Natural killer cell (primary cell): ENCODE measurements around the gene BCL2A1. TPM values are rescaled to one million over a fixed set of nuclear protein-coding genes. Genes with fewer than 3 reads are reported as not detected.

Experiments
- ATAC-seq, 3 donors: fragments of 150-1000 bp in 2 of 3; fragments of 200-7000 bp in 1 of 3; cut with Tn5 transposase; 1 replicate in 1 of 3; 2 replicates in 2 of 3; pipeline ENCODE4 v1.10.0; 2021; ENCODE audit warnings: mild to moderate bottlenecking in 2 of 3, moderate library complexity in 2 of 3
- DNase-seq, 2 donors: peaks; one replicate each; pipeline versions ENCODE4 v3.0.0 to v3.0.0-alpha.2; 2013 to 2021; ENCODE audit warnings: mixed read lengths in 1 of 2
- H3K27ac ChIP-seq: one replicate; pipeline ENCODE4 v1.5.1; 2013; ENCODE audit warnings: mild to moderate bottlenecking, low read length
- H3K27me3 ChIP-seq: one replicate; pipeline ENCODE4 v1.6.1; 2013; ENCODE audit warnings: low read length; ENCODE audit not compliant: control insufficient read depth, insufficient read depth
- H3K36me3 ChIP-seq: one replicate; pipeline ENCODE4 v1.6.1; 2013; ENCODE audit warnings: low read length; ENCODE audit not compliant: control insufficient read depth, insufficient read depth
- H3K4me1 ChIP-seq: one replicate; pipeline ENCODE4 v1.6.1; 2013; ENCODE audit warnings: low read length; ENCODE audit not compliant: control insufficient read depth, insufficient read depth
- H3K4me3 ChIP-seq: one replicate; pipeline ENCODE4 v1.5.1; 2013; ENCODE audit warnings: low read length
- H3K9me3 ChIP-seq: one replicate; pipeline ENCODE4 v1.6.1; 2013; ENCODE audit warnings: low read length; ENCODE audit not compliant: control insufficient read depth, insufficient read depth
- H3K27ac Mint-ChIP-seq, 2 donors: one replicate each; pipeline ENCODE4 v1.8.0; 2022; ENCODE audit warnings: mild to moderate bottlenecking in 2 of 2, mixed read lengths in 2 of 2, moderate library complexity in 1 of 2
- H3K27me3 Mint-ChIP-seq, 2 donors: one replicate each; pipeline ENCODE4 v1.8.0; 2022; ENCODE audit warnings: low read depth in 2 of 2, mixed read lengths in 2 of 2
- H3K36me3 Mint-ChIP-seq: one replicate; pipeline ENCODE4 v1.8.0; 2022; ENCODE audit warnings: mixed read lengths
- H3K4me1 Mint-ChIP-seq, 2 donors: one replicate each; pipeline ENCODE4 v1.8.0; 2022; ENCODE audit warnings: mixed read lengths in 2 of 2
- H3K4me3 Mint-ChIP-seq: one replicate; pipeline ENCODE4 v1.8.0; 2022; ENCODE audit warnings: mild to moderate bottlenecking, moderate library complexity, mixed read lengths
- H3K9me3 Mint-ChIP-seq, 2 donors: one replicate each; pipeline ENCODE4 v1.8.0; 2022; ENCODE audit warnings: mixed read lengths in 2 of 2
- CTCF ChIP-seq: fragments of 200-600 bp; IDR thresholded peaks from one replicate; pipeline ENCODE4 v1.8.0; 2022; ENCODE audit warnings: antibody characterized with exemption
- WGBS: methylation state at CpG from one replicate; pipeline ENCODE4 v1.1.7; 2013; ENCODE audit warnings: missing lambda C conversion rate; ENCODE audit not compliant: insufficient coverage; 5-methylcytosine and 5-hydroxymethylcytosine counted together
- intact Hi-C: fragments of 100-400 bp; cut with micrococcal nuclease; formaldehyde crosslinking; loops from one replicate; pipeline ENCODE4 v1.14.2; 2022
- total RNA-seq, 4 donors: library from RNA; stranded (reverse); fragments of 120-200 nt in 1 of 4; gene quantifications; one replicate each; pipeline versions ENCODE4 v1.2.3 to v1.2.4, GENCODE V29; 2013 to 2022

BCL2A1 gene
- total RNA-seq, 3 donors from 2014 or later (not counting 1 experiment from before 2014, with no cell fraction given) = 16.5 to 61.3 (median 42.2) TPM

- no peak for DNase-seq
- TF ChIP-seq CTCF = no peak
- intact Hi-C loops = no loop called here
- H3K4me1 ChIP-seq = peaks cover 18% of the 10 kb centered on the region
- Mint-ChIP-seq H3K27me3 (no peaks in the 10 kb centered on the region), H3K4me1 (no peaks in the 10 kb centered on the region), H3K36me3 (no peaks in the 10 kb centered on the region), H3K27ac (peak overlapping the region in 1 of 2 donors; percentile 51), H3K9me3 (no peaks in the 10 kb centered on the region), H3K4me3 (no peak overlapping the region)
- no peak for ATAC-seq
- H3K27me3 ChIP-seq = no peaks in the 10 kb centered on the region
- no peaks in the 10 kb centered on the region for H3K36me3 ChIP-seq
- peak overlapping the region; percentile 74 for H3K27ac ChIP-seq
- no peak overlapping the region for H3K4me3 ChIP-seq
- no peaks in the 10 kb centered on the region for H3K9me3 ChIP-seq
- WGBS = 89% methylated on average over 6 of the region's 6 CpGs
Measured at GRCh38 chr15:79978260-79978654, 7.3 kb upstream of the BCL2A1 start.

GRCh38 chr15:79977431-79978054 is 6.5 kb upstream of the BCL2A1 start:
- H3K4me3 Mint-ChIP-seq = no peak overlapping the region
- no peaks in the 10 kb centered on the region for H3K36me3 ChIP-seq
- no peaks in the 10 kb centered on the region for H3K9me3 Mint-ChIP-seq
- DNase-seq = no peak
- H3K27ac ChIP-seq = peak overlapping the region; percentile 74
- TF ChIP-seq CTCF = no peak
- no peaks in the 10 kb centered on the region for H3K36me3 Mint-ChIP-seq
- H3K27ac Mint-ChIP-seq = peak overlapping the region in 1 of 2 donors; percentile 5
- no peaks in the 10 kb centered on the region for H3K9me3 ChIP-seq
- no peaks in the 10 kb centered on the region for H3K27me3 ChIP-seq
- no peaks in the 10 kb centered on the region for H3K4me1 Mint-ChIP-seq
- intact Hi-C loops = no loop called here
- WGBS = 37% methylated on average over 8 of the region's 9 CpGs
- no peaks in the 10 kb centered on the region for H3K27me3 Mint-ChIP-seq
- ATAC-seq = peak in 2 of 3 donors; percentile 29 to 75
- H3K4me3 ChIP-seq = no peak overlapping the region
- peaks cover 18% of the 10 kb centered on the region for H3K4me1 ChIP-seq

GRCh38 chr15:79973456-79974195 is 2.6 kb upstream of the BCL2A1 start:
- Histone ChIP-seq H3K36me3 (no peaks in the 10 kb centered on the region), H3K27me3 (no peaks in the 10 kb centered on the region), H3K9me3 (no peaks in the 10 kb centered on the region), H3K4me1 (peaks cover 22% of the 10 kb centered on the region), H3K27ac (no peak overlapping the region), H3K4me3 (no peak overlapping the region)
- ATAC-seq = no peak
- Mint-ChIP-seq H3K36me3 (no peaks in the 10 kb centered on the region), H3K9me3 (no peaks in the 10 kb centered on the region), H3K27me3 (no peaks in the 10 kb centered on the region), H3K4me3 (no peak overlapping the region), H3K27ac (no peak overlapping the region), H3K4me1 (peaks cover 20 to 22% of the 10 kb centered on the region in 2 donors)
- DNase-seq = peak in 1 of 2 donors; percentile 23
- intact Hi-C loops = no loop called here
- WGBS = 79% methylated on average over 8 of the region's 8 CpGs
- TF ChIP-seq CTCF = no peak
